GM21717 (cell line): ENCODE results near the gene HOXD4.

Source experiments
- ATAC-seq: cut with Tn5 transposase; IDR thresholded peaks from one replicate; pipeline ENCODE4 v1.9.1; 2021; ENCODE audit warnings: mild to moderate bottlenecking, moderate library complexity; ENCODE audit not compliant: unreplicated experiment

HOXD4 gene

GRCh38 chr2:176156807-176157498 is 5.6 kb downstream of the HOXD4 start, which contains the start of gene HOXD3:
Gene HOXD3 (plus strand): TSS chr2:176157307. CDS start chr2:176169115, 11,808 bp downstream.
- no peak for ATAC-seq

DNA sequence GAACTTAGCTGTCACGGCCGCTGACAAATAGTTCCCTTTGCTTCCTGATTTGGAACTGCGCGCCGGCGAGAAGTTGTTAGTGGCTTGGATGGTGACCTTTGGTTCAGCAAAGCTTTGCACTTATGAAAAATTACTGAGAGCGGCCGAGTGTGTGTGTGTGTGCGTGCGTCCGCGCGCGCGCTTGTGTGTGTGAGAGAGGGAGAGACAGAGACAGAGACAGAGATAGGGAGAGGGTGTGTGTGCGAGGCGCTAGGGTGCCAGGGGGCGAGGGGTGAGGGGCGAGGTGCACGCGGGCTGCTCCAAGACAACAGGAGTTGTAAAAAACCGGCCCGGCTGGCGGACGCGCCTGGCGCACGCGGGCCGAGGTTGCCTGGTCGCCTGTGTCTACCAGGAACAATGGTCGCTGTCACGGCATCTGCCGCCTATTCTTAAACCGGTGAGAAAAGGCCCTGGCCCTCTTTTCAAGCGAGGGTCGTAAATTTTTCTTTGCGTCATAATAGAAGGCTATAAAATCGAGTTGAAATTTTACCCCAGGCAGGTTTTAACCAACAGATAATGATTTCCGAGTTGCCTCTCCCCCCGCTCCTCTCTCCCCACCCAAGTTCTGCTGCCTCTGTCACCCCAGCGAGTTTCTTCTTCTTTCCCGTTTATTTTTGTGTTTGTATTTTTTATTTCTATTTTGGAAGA is 6.3 kb downstream of the HOXD4 start:
- no peak for ATAC-seq

DNA sequence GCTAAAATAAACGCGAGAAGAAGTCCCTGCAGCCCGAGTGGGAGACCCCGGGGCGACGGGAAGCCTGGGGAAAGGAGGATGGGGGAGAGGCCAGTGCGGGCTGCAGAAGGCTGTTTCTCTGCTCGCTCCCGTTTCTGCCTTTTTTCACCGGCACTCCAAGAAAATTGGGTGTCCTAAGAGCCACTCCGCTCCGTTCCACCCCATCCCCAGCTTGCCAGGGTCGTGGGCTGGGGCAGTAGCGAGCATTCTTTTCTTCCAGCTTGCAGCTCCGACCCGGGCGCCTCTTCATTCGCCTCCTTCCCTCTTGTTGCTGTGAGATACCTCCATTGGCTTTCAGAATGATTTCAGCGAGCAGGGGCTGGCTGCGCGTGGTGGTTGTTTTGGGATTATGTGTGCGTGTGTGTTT is 6.8 kb downstream of the HOXD4 start:
- ATAC-seq = no peak

DNA sequence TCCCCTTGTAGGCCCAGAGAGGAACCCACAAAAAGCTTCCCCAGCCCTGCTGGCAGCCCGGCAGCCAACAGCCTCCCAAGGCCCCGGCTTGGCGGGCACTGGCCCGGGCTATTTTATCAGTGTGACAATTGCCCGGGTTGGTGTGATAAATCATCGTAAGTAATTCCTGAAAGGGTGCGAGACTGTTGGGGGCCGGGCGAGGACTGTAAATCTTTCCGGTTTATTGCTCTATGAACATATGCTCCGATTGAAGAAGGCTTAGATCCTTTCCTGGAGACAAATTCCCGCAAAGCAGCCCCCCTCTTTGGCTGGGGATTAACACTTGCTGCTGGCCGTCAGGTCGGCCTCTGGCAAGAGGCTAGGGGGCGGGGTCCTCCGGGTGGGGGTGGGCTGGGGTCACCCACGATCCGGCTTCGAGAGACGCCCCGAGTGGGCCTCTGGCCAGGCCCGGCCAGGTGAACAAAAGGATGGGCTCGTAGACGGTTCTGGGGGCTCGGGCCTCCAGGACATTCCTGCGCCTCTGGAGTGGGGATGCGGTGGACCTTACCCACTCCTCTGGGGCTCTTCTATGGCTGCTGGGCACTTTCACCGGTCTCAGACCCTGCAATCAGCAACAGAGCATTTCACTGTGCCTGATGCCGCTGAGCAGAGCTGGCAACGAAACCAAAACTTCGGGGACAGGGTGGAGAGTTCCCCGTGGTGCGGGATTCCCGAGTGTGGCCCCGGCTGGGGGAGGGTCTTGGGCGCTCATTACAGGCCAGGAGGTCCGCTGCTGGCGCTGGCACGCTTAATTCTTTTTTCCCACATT is 7.7 kb downstream of the HOXD4 start:
- no peak for ATAC-seq

DNA sequence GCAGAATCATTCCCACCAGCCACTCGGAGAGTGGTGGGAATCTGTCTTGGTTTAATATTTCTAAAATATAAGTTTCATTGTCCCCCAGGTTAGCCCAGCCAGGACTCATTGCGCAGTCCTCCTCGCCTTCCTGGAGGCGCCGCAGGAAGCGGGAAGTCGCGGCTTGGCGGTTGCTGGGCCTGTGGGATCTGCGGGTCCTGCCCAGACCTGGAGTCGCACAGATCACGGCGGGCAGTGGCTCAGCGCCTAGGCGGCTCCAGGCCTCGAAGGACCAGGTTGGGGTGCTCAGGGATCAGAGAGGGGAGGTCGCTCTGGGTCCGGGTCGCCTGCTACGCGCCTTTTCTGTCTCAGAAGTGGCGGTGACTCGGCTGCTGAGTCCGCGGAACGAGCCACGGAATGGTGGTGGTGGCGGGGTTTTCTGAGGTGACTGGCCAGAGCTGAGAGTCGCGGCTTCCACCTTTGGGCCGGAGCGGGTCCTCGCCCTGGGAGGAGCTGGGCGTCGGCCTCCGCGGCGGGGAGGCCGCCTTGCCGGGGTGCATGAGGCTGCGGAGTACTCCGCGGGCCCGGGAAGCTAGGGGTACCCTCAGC is 8.4 kb downstream of the HOXD4 start:
- no peak for ATAC-seq

GRCh38 chr2:176160251-176160985 is 9.1 kb downstream of the HOXD4 start:
- ATAC-seq = no peak

DNA sequence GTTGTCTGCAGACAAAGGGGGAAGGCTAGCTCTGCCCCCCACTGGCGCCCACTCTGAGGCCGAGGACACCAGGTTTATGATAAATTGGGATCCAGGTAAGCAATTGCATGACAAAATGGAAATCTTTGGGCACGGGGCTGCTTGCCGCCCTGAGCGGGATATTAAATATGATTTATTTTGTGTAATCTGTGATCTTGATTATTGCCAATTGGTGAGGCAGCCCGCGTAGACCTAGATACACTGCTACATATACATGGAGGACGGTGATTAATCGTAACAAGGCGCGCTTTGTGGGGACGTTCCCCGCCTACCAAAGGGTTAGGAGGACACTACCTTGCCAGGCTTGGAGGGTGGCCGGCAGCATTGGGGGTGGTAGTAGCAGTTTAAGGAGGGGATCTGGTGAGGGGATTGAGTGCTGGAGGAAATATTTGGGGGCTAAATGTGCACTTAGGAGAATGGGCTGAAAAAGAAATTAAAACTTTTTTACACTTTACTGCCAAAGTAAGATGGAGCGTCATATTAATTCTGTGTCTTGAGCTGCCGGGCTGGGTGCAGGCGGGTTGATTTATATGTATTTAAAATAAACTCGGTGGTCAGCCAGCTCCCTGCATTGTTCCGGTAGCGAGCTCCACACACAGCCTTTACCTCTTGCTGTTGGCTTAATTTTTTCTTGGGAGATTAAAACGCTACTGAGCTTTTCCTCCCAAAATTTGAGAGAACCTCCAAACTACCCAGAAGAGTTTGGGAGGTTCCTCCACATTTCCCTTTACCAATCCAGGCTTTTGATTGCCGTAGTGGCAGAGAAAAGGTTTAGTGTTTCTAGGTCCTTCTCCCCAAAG is 9.9 kb downstream of the HOXD4 start:
- no peak for ATAC-seq

DNA sequence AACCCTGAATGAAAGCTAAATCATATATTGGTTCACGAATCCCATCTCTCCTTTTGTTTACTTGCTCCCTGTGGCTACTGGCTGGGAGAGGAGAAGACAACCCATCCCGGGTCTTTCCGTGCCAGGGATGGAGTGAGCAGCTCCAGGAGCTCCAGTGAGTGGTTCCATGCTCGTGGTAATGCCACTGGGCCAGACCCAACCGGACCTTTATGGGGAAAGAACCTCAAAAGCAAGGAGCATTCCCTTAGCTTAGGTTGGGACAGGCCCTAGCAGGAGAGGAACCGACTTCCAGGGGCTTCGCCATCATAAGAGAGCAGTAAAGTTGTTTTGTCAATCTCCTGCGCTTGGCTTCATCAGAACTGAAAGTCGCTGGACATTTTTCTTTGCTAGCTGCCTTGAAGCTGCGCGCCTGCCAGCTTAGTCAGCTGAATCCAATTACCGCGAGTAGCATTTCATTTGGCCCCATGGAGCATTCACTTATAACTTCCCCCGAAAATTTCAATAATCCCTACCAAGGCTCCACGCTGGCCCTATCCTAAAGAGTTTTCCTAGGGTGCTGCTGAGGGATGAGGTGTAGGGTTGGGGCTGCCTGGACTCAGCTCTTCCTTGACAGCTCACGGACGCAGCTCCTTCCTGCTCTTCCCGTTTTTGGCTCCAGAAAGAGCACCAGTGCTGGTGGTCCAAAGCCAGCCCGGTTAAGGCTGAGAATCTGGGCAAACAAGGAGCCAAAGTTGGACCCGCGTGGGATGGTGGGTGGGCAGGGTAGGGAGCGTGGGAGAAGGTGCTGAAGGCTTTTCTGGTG is 10.7 kb downstream of the HOXD4 start:
- ATAC-seq = no peak

DNA sequence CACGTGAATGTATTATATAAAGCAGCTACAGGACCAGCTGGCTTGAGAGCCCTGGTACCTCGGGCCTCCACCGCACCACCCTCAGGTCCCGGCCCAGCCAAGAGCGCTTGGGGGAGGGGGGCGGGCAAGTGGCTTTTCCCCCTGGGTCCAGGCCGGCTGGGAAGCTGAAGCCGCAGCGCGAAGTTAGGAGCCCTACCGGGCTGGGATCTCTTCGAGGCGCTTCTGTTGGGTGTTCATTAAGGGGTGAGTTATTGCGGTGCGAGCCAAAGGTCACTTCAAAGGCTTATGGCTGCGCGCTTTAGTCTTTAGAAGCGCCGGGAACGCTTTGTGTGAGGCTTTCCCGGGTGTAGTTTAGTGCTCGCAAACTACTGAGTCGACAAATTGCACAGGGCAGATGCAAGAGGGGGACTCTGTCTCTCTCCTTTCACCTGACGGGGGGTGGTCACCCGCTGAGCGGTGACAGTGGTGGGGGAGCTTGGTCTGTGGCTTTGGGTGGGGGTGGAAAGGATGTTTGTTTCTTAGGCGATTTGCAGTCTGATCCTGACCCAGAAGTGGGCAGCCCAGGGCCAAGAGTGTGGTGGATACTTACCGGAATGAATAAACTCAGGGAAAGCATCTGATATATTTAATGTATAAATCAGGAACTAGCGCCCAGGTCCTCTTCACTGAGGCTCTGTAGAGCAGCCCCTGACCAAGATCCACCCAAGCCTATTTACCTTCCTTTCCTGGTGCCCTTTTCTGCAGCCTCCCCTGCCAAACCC is 11.7 kb downstream of the HOXD4 start:
- no peak for ATAC-seq

- no peak for ATAC-seq
These were observed 12.3 kb downstream of the HOXD4 start for GRCh38 chr2:176163672-176164056.

DNA sequence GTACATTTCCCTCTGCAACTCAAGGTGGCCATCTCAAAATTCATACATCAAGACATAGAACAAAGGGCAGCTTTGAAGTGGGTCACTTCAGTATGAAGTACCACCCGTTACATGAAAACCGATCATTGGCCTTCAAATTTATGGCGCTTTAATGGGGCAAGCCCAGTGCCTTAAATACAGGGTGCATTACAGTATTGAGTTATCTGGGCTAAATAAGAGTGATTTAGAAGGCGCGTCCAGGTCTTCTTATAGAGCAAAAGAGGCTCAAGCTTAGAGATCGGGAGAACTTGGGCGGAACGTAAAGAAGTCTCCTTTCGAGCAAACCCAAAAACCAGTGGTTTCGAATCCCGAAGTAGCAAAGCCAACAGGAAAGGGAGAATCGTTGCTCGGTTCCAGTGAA is 12.9 kb downstream of the HOXD4 start:
- ATAC-seq = no peak

DNA sequence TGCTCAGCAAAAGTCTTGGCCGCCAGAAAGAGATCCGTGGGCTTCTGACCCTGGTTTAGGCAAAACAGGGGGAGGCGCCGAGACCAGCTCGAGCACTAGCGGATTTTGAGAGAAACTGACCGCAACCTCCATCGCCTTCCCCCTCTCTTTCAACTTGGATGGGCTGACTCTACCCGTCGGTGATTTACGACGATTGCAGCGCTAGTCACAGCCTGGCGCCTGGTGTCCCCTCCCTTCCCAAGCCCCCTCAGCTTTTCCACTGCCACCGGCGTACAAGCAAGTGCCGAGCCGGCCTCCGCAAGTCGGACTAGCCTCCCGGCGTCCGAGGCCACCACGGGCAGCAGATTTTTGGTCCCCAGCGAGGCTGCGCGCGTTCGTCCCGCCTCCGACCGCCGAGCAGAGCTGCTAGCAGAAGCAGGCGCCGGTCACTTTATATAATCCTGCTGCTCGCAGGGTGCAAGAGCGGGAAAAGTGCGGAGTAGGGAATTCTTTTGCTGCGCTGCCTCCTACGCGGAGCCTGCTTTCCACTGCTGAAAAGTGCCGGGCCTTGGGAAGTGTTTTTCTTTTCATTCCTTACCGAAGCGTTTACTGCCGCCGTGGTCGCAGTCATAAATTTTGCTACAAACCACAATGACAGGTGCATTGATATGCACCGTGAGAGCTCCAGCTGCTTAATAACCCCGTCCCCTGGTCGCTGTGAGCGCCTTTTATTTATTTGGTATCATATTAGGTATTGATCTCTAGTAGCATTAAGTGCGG is 13.4 kb downstream of the HOXD4 start:
- no peak for ATAC-seq

DNA sequence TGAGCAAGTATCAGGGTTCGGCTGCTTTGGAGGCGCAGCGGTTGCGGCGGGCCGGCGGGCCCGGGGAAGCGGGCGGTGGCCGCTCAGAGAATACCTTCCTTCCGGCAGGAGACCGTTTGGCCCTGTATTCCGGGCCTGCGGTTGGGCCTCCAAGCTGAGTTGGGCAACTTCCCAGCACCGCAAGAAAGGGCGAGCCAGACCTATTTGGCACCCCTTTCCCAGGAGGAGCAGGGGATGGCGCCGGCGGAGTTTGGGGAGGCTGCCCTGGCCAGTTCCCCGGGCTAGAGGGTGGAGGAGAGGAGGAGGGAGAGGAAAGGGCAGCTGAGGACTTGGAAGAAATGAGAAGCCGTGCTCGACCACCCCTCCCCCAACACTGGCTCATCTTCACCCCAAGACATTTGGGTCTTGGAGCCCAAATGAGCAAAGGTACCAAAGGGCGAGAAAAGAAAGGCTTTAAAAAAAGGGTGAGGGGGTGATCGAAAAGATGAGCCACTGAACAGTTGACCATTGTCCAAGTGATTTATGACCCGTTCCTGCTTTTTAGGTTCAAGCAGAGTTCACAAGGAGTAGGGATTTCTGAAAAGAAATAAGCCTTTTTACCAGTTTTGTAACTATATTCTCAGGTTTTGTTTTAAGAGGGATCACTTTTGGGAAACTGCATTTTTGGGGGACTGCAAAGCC is 14.2 kb downstream of the HOXD4 start:
- ATAC-seq = no peak

DNA sequence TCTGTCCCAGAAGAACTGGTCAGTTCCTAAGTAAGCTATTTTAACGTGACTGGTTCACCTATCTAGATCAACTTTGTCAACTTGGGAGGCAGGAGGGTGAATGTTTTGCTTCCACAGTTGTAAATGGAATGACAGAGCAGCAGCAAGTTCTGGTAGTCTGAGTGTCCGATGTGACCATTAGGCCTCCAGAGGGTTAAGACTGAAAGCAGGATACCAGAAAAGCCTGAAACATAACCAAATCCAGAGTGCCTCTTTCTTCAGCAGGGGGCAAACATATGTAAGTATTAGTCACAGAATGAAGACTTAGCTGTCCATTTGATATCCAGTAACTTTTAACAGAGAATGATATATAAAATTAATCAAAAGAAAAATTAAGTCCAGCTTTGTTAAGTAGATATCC is 14.9 kb downstream of the HOXD4 start:
- ATAC-seq = no peak

DNA sequence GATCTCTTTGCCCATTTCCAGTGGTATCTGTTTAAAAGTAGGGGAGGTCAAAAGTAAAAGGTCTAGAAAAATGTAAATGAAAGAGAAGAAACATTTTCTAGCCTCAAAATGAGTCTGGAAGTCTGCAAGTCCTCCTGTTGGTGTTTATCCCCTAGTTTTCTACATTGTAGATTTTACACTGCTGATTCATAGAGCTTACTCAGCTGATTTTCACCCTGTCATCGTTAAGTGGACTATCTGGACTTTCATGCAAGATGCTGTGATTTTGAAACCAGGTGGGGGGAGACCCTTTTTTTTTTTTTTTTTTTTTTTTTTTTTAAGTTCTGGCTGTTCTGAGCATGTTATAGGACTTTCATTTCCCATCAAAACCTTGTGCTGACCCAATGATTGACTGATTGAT is 16.0 kb downstream of the HOXD4 start:
- no peak for ATAC-seq

DNA sequence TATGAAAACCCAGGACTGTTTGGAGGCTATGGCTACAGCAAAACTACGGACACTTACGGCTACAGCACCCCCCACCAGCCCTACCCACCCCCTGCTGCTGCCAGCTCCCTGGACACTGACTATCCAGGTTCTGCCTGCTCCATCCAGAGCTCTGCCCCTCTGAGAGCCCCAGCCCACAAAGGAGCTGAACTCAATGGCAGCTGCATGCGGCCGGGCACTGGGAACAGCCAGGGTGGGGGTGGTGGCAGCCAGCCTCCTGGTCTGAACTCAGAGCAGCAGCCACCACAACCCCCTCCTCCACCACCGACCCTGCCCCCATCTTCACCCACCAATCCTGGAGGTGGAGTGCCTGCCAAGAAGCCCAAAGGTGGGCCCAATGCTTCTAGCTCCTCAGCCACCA is 17.8 kb downstream of the HOXD4 start:
- no peak for ATAC-seq

DNA sequence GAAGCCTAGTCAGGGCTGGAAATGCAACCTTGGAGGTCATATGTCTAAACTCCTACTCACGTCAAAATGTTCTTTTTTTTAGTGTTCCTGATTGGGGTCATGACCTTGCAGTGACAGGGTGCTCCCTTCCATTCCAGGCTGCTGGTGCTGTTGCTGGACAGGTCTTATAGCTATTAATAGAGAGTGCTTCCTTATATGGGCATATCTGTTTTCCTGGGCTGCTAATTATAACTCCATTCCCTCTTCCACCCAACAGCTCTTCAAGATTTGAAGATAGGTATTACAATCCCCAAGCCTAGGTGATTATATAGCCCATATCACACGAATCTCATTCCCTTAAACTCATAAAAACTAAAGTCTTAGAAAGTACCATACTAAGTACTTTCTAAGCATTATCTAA is 18.4 kb downstream of the HOXD4 start:
- no peak for ATAC-seq
